ENCODE data around the gene RASL11A.
"Not testable (repeated sequence)": the region's sequence is repeated elsewhere in the genome, so short reads cannot be mapped to it uniquely, and the experiment has no call there.

Gene RASL11A

DNA sequence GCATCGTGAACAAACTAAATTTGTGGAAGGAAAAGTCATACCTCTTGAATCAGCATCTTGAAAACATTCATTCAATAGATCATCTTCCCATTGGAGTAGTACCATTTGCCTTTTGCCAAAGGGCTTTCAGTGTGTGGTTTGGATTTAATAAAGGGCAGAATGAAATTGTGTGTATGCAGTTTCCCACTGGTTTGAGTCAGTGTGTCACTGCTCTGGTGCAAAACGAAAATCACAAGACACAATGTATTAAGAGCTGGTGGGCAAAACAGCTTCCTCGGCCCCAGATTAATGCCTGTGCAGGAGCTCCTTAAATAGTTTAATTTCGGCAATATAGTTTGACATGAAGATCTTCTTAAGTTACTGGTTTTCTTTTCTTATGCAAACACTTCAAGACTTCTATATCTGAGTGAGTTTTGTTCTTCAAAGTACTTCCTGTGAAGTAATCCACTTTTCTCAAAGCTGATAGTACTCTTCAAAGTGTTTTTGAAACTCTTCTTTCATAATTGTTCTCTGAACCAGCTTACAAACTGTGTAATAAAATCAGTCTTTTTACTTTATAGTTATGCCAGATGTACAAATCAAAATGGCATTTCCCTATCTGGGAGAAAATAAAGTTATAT, 32.1 kb downstream of the RASL11A start:
- DNase-seq, result no peak

GRCh38 chr13:27304099-27304498, 33.5 kb downstream of the RASL11A start:
- no peak for DNase-seq

- no peak for DNase-seq
Observed at GRCh38 chr13:27304611-27305010, 34.0 kb downstream of the RASL11A start.

DNA sequence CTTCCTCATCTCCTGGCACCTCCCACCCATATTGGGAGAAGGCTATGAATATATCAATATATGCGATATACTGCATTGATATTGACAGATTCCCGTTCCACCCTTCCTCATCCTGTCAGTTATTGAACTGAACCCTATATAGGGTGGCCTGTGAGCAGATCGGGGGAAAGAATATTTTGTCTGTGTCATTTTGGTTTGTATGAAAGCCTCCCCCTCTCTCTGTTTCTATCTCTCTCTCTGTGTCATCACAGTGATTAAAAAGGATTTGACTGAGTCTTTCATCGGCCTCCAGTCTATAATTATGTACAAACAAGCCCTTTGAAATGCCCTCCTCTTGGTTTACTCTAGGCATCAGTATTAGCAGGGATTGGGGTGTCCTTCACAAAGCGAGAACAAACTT, 35.7 kb downstream of the RASL11A start:
- DNase-seq, result no peak

DNA sequence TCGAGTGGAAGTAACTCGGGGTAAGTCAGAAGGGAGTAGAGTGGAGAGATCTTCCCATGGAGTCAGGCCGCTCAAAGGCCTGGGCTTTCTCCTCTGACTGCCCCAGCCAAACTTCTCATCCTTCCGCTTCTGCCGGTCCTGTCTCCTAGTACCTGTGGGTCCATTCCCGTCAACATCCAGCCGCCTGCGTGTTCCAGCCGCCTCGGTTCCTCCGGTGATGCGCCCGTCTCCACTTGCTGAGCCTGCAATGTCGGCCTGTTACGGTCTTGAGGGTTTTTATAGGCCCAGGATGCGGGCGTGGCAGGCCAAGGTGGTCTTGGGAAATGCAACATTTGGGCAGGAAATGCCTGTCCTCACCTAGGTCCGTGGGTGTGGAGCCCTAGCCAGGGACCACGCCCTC, 38.3 kb downstream of the RASL11A start:
- DNase-seq, result no peak

- DNase-seq, result no peak
Observed at GRCh38 chr13:27309401-27309958, 38.9 kb downstream of the RASL11A start.

DNA sequence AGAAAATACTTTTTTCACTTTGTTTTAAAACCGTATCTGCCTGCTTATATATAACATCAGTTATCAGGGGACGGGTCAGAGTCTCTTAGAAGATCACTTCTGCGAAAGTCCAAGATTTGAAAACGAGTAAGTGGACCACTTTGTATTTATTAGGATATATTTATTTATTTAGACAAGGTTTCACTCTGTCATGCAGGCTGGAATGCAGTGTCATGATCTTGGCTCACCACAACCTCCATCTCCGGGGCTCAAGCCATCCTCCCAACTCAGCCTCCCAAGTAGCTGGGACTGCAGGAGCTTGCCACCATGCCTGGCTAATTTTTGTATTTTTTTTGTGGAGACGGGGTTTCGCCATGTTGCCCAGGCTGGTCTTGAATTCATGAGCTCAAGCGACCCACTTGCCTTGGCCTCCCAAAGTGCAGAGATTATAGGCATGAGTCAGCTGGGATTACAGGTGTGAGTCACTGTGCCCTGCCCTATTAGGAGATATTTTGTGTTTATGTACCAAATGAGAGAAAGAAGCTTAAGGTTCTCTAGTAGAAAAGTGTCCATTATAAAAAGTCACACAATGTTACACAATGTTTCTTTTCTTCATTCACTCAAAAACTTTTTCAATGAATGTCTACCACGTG, 39.5 kb downstream of the RASL11A start:
- no peak for DNase-seq

- no peak for DNase-seq
Observed at GRCh38 chr13:27310946-27311345, 40.3 kb downstream of the RASL11A start.

GRCh38 chr13:27311518-27312210, 41.0 kb downstream of the RASL11A start:
- DNase-seq, result no peak

GRCh38 chr13:27313770-27314169, 43.1 kb downstream of the RASL11A start:
- no peak for DNase-seq

GRCh38 chr13:27319404-27319803, 48.8 kb downstream of the RASL11A start:
- no peak for DNase-seq

- DNase-seq, result no peak
Observed at GRCh38 chr13:27321468-27322431, 51.1 kb downstream of the RASL11A start.

DNA sequence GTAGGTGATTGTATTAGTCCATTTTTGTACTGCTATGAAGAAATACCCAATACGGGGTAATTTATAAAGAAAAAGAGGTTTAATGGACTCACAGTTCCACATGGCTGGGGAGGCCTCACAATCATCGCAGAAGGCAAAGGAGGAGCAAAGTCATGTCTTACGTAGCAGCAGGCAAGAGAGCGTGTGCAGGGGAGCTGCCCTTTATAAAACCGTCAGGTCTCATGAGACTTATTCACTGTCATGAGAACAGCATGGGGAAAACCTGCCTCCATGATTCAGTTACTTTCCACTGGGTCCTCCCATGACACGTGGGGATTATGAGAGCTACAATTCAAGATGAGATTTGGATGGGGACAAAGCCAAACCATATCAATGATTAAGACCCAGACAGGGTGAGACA, 51.8 kb downstream of the RASL11A start:
- not testable (repeated sequence) for DNase-seq

All from midbrain (tissue), 1 donor.